H9 (cell line): Measurements from ENCODE around the gene CACNA1H. TPM values are rescaled to one million over a fixed set of nuclear protein-coding genes. Genes with fewer than 3 reads are reported as not detected.
"Not testable (repeated sequence)": the region's sequence is repeated elsewhere in the genome, so short reads cannot be mapped to it uniquely, and the experiment has no call there.

Source experiments
- DNase-seq: peaks from one replicate; pipeline ENCODE4 v3.0.0-alpha.2; 2017
- H2AFZ ChIP-seq: one replicate; pipeline ENCODE4 v1.6.1; 2013; ENCODE audit warnings: mild to moderate bottlenecking, low read length, control low read depth, moderate library complexity
- H2AK5ac ChIP-seq: 2 replicates; pipeline ENCODE4 v1.6.1; 2013; ENCODE audit warnings: low read length, control low read depth, mixed read lengths; ENCODE audit not compliant: insufficient read length
- H2BK120ac ChIP-seq: one replicate; pipeline ENCODE4 v1.6.1; 2013; ENCODE audit warnings: low read depth, mild to moderate bottlenecking, low read length, control low read depth, inconsistent platforms; ENCODE audit not compliant: poor library complexity, severe bottlenecking
- H2BK12ac ChIP-seq: 2 replicates; pipeline ENCODE4 v1.6.1; 2013; ENCODE audit warnings: low read length, control low read depth, mixed read lengths, low read depth; ENCODE audit not compliant: insufficient read length
- H2BK15ac ChIP-seq: 2 replicates; pipeline ENCODE4 v1.6.1; 2013; ENCODE audit warnings: low read depth, low read length, control low read depth
- H2BK20ac ChIP-seq: one replicate; pipeline ENCODE4 v1.6.1; 2013; ENCODE audit warnings: low read depth, mild to moderate bottlenecking, low read length, control low read depth, inconsistent platforms; ENCODE audit not compliant: poor library complexity, severe bottlenecking
- H2BK5ac ChIP-seq: 2 replicates; pipeline ENCODE4 v1.6.1; 2013; ENCODE audit warnings: low read length, control low read depth, mixed read lengths; ENCODE audit not compliant: insufficient read length
- H3K14ac ChIP-seq: 2 replicates; pipeline ENCODE4 v1.6.1; 2013; ENCODE audit warnings: low read length, control low read depth; ENCODE audit not compliant: insufficient read depth
- H3K18ac ChIP-seq: 2 replicates; pipeline ENCODE4 v1.6.1; 2013; ENCODE audit warnings: low read depth, mild to moderate bottlenecking, mixed read lengths, low read length, control low read depth; ENCODE audit not compliant: insufficient read length
- H3K23ac ChIP-seq: 2 replicates; pipeline ENCODE4 v1.6.1; 2013; ENCODE audit warnings: low read length, control low read depth, mixed read lengths, low read depth; ENCODE audit not compliant: insufficient read length
- H3K23me2 ChIP-seq: 2 replicates; pipeline ENCODE4 v1.6.1; 2013; ENCODE audit warnings: low read depth, mild to moderate bottlenecking, mixed read lengths, low read length, control low read depth; ENCODE audit not compliant: insufficient read length, poor library complexity, severe bottlenecking
- H3K27ac ChIP-seq: 2 replicates; pipeline ENCODE4 v1.5.1; 2013; ENCODE audit warnings: low read length, control low read depth, mixed read lengths, low read depth; ENCODE audit not compliant: insufficient read length
- H3K27me3 ChIP-seq: 2 replicates; pipeline ENCODE4 v1.6.1; 2013; ENCODE audit warnings: low read length, control low read depth, inconsistent platforms; ENCODE audit not compliant: insufficient read depth
- H3K4ac ChIP-seq: 2 replicates; pipeline ENCODE4 v1.6.1; 2013; ENCODE audit warnings: low read depth, mild to moderate bottlenecking, control low read depth, inconsistent platforms, low read length, moderate library complexity
- H3K4me1 ChIP-seq: 2 replicates; pipeline ENCODE4 v1.6.1; 2013; ENCODE audit warnings: low read length, control low read depth, inconsistent platforms; ENCODE audit not compliant: insufficient read depth
- H3K4me2 ChIP-seq: 2 replicates; pipeline ENCODE4 v1.6.1; 2013; ENCODE audit warnings: low read length, control low read depth, mixed read lengths; ENCODE audit not compliant: insufficient read length, insufficient read depth
- H3K56ac ChIP-seq: 2 replicates; pipeline ENCODE4 v1.6.1; 2013; ENCODE audit warnings: low read depth, mild to moderate bottlenecking, mixed read lengths, low read length, control low read depth; ENCODE audit not compliant: insufficient read length
- H3K79me1 ChIP-seq: 2 replicates; pipeline ENCODE4 v1.6.1; 2013; ENCODE audit warnings: low read depth, mild to moderate bottlenecking, moderate library complexity, low read length, control low read depth, inconsistent platforms; ENCODE audit not compliant: insufficient read depth, poor library complexity, severe bottlenecking
- H3K79me2 ChIP-seq: 2 replicates; pipeline ENCODE4 v1.6.1; 2013; ENCODE audit warnings: low read length, control low read depth, inconsistent platforms; ENCODE audit not compliant: insufficient read depth
- H3K9ac ChIP-seq: 2 replicates; pipeline ENCODE4 v1.6.1; 2013; ENCODE audit warnings: low read length, control low read depth, mixed read lengths; ENCODE audit not compliant: insufficient read length; ENCODE audit errors: extremely low read depth
- H3K9me3 ChIP-seq: one replicate; pipeline ENCODE4 v1.6.1; 2013; ENCODE audit warnings: low read depth, low read length, inconsistent platforms; ENCODE audit not compliant: control insufficient read depth
- H3T11ph ChIP-seq: one replicate; pipeline ENCODE4 v1.6.1; 2013; ENCODE audit warnings: mild to moderate bottlenecking, low read length, control low read depth, inconsistent platforms
- H4K20me1 ChIP-seq: one replicate; pipeline ENCODE4 v1.6.1; 2013; ENCODE audit not compliant: control insufficient read depth, insufficient read length, insufficient read depth
- H4K5ac ChIP-seq: 2 replicates; pipeline ENCODE4 v1.6.1; 2013; ENCODE audit warnings: low read depth, mild to moderate bottlenecking, mixed read lengths, low read length, control low read depth; ENCODE audit not compliant: insufficient read length
- H4K8ac ChIP-seq: replicated peaks from 2 replicates; pipeline ENCODE4 v1.6.1; 2013; ENCODE audit warnings: low read length, control low read depth, mixed read lengths, low read depth; ENCODE audit not compliant: insufficient read length
- H4K91ac ChIP-seq: 2 replicates; pipeline ENCODE4 v1.6.1; 2013; ENCODE audit warnings: low read depth, mild to moderate bottlenecking, moderate library complexity, mixed read lengths, low read length, control low read depth; ENCODE audit not compliant: insufficient read length
- H3K27ac Mint-ChIP-seq, 3 experiments: 2 replicates in 2 of 3; 3 replicates in 1 of 3; pipeline ENCODE4 v1.8.0; 2020 to 2021; ENCODE audit warnings: mixed read lengths in 3 of 3, mild to moderate bottlenecking in 1 of 3, moderate library complexity in 1 of 3
- H3K27me3 Mint-ChIP-seq: 2 replicates; pipeline ENCODE4 v1.8.0; 2021; ENCODE audit warnings: low read depth, mild to moderate bottlenecking, moderate library complexity, mixed read lengths
- H3K36me3 Mint-ChIP-seq, 3 experiments: 2 replicates in 2 of 3; 3 replicates in 1 of 3; pipeline ENCODE4 v1.8.0; 2020 to 2021; ENCODE audit warnings: low read depth in 3 of 3, mixed read lengths in 3 of 3; ENCODE audit not compliant: insufficient read depth in 1 of 3
- H3K4me1 Mint-ChIP-seq, 2 experiments: 2 replicates each; pipeline ENCODE4 v1.8.0; 2020; ENCODE audit warnings: mixed read lengths in 2 of 2
- H3K4me3 Mint-ChIP-seq, 2 experiments: 2 replicates in 1 of 2; 3 replicates in 1 of 2; pipeline ENCODE4 v1.8.0; 2020 to 2021; ENCODE audit warnings: mild to moderate bottlenecking in 2 of 2, mixed read lengths in 2 of 2, moderate library complexity in 1 of 2
- H3K9me3 Mint-ChIP-seq, 2 experiments: 2 replicates in 1 of 2; 3 replicates in 1 of 2; pipeline ENCODE4 v1.8.0; 2020; ENCODE audit warnings: mild to moderate bottlenecking in 2 of 2, mixed read lengths in 2 of 2, moderate library complexity in 1 of 2
- WGBS: extraction: QIAGEN DNeasy Blood & Tissue Kit; methylation state at CpG from one replicate; pipeline ENCODE4 v1.1.7; 2013; ENCODE audit warnings: missing lambda C conversion rate, low lambda C conversion rate, mixed read lengths; ENCODE audit not compliant: insufficient read length; ENCODE audit errors: extremely low coverage; 5-methylcytosine and 5-hydroxymethylcytosine counted together
- total RNA-seq: library from RNA; stranded (reverse); gene quantifications from 2 replicates; pipeline ENCODE4 v1.2.1, GENCODE V29; 2021

CACNA1H gene
- total RNA-seq, 1 experiment from 2014 or later = 43.3 TPM

GRCh38 chr16:1243907-1244850 lies 91.3 kb downstream of the CACNA1H start:
- H3K27ac Mint-ChIP-seq, H3K18ac ChIP-seq, H2AK5ac ChIP-seq, H3K79me2 ChIP-seq, H3K23me2 ChIP-seq, H3K9me3 ChIP-seq, H3K4me2 ChIP-seq, H4K20me1 ChIP-seq, H3K9me3 Mint-ChIP-seq, H3K23ac ChIP-seq, H2BK12ac ChIP-seq, H3K27me3 ChIP-seq, H2BK15ac ChIP-seq, H3K56ac ChIP-seq, H3K79me1 ChIP-seq, H3K14ac ChIP-seq, H3K4me1 ChIP-seq, H3K27ac ChIP-seq, H4K5ac ChIP-seq, H3K4me1 Mint-ChIP-seq, H3K4me3 Mint-ChIP-seq, H3K4ac ChIP-seq, H3K9ac ChIP-seq, H2BK5ac ChIP-seq, DNase-seq, H2BK20ac ChIP-seq, H4K8ac ChIP-seq, H4K91ac ChIP-seq, H3T11ph ChIP-seq, H3K36me3 Mint-ChIP-seq, H2BK120ac ChIP-seq, H2AFZ ChIP-seq: not testable (repeated sequence)
- peaks cover 44% of the 10 kb centered on the region for H3K27me3 Mint-ChIP-seq
- WGBS = no CpG with 5 or more reads among the region's 32 CpGs
